Stimulated activated CD8-positive, alpha-beta memory T cell treated with anti-CD3 and anti-CD28 coated beads, Interleukin-4, amount 100 ng/mL, for 1 hour (primary cell): ENCODE data around the gene PACS1.

Source experiments
- DNase-seq, 2 donors: peaks; one replicate each; pipeline ENCODE4 v3.0.0-alpha.2; 2020; ENCODE audit warnings: low read depth in 2 of 2, low spot score in 1 of 2

Gene PACS1

GRCh38 chr11:66221726-66222236 lies 151.7 kb downstream of the PACS1 start:
- no peak for DNase-seq

GRCh38 chr11:66222358-66223149 lies 152.5 kb downstream of the PACS1 start:
- peak; percentile 78 to 85 for DNase-seq

GRCh38 chr11:66224226-66224855 lies 154.3 kb downstream of the PACS1 start:
- DNase-seq = no peak

GRCh38 chr11:66225066-66225465 lies 155.0 kb downstream of the PACS1 start:
- DNase-seq = no peak

GRCh38 chr11:66226101-66226500 lies 156.0 kb downstream of the PACS1 start:
- no peak for DNase-seq

- no peak for DNase-seq
Measured at GRCh38 chr11:66227700-66228099, 157.6 kb downstream of the PACS1 start.

GRCh38 chr11:66228521-66228920 lies 158.4 kb downstream of the PACS1 start:
- DNase-seq = no peak

GRCh38 chr11:66230156-66230555 lies 160.1 kb downstream of the PACS1 start:
- no peak for DNase-seq

GRCh38 chr11:66230978-66231377 lies 160.9 kb downstream of the PACS1 start:
- DNase-seq = no peak

- DNase-seq = no peak
Measured at GRCh38 chr11:66231561-66231960, 161.5 kb downstream of the PACS1 start.

GRCh38 chr11:66232769-66233168 lies 162.7 kb downstream of the PACS1 start:
- no peak for DNase-seq

GRCh38 chr11:66233301-66233700 lies 163.2 kb downstream of the PACS1 start:
- DNase-seq = no peak

GRCh38 chr11:66235141-66235540 lies 165.1 kb downstream of the PACS1 start:
- DNase-seq = no peak

- no peak for DNase-seq
Measured at GRCh38 chr11:66237867-66238266, 167.8 kb downstream of the PACS1 start.

GRCh38 chr11:66238786-66239413 lies 168.8 kb downstream of the PACS1 start:
- DNase-seq = no peak

- DNase-seq = no peak
Measured at GRCh38 chr11:66239511-66239910, 169.4 kb downstream of the PACS1 start.

GRCh38 chr11:66239998-66240780 lies 170.1 kb downstream of the PACS1 start:
- DNase-seq = no peak

- no peak for DNase-seq
Measured at GRCh38 chr11:66240781-66241136, 170.7 kb downstream of the PACS1 start.

- no peak for DNase-seq
Measured at GRCh38 chr11:66242095-66242765, 172.2 kb downstream of the PACS1 start.

- no peak for DNase-seq
Measured at GRCh38 chr11:66243782-66244535, 173.9 kb downstream of the PACS1 start.
